ENCODE data around the gene CFAP99.
A peak's percentile ranks its signal among the peaks of the same experiment; 100 is the strongest.

Gene CFAP99

GRCh38 chr4:2433609-2434350 is 15.0 kb downstream of the CFAP99 start:
- H3K4me3 ChIP-seq = no peak overlapping the region
- no peak for DNase-seq (ENCODE audit: low read depth, low spot score)
- H3K9ac ChIP-seq (ENCODE audit: insufficient read length) = no peak overlapping the region
- TF ChIP-seq EZH2 (IDR thresholded peaks at IDR 0.05) = no peak
- no peaks in the 10 kb centered on the region for H3K36me3 ChIP-seq (ENCODE audit: insufficient read depth, low read length)
- H3K27ac ChIP-seq = no peak overlapping the region
- H3K9me3 ChIP-seq (ENCODE audit: low read depth, low read length) = no peaks in the 10 kb centered on the region

GRCh38 chr4:2434420-2434819 is 15.7 kb downstream of the CFAP99 start:
- TF ChIP-seq FOXP2 (optimal IDR thresholded peaks at IDR 0.05; ENCODE audit: control extremely low read depth, extremely low read length, insufficient read depth) (no peak), EZH2 (IDR thresholded peaks at IDR 0.05) (no peak), POLR2AphosphoS5 (IDR thresholded peaks at IDR 0.05; ENCODE audit: borderline replicate concordance, low read depth, low read length) (no peak)
- Histone ChIP-seq H3K36me3 (ENCODE audit: insufficient read depth, low read length) (no peaks in the 10 kb centered on the region), H3K27ac (no peak overlapping the region), H3K4me3 (no peak overlapping the region), H3K9ac (ENCODE audit: insufficient read length) (no peak overlapping the region), H3K9me3 (ENCODE audit: low read depth, low read length) (no peaks in the 10 kb centered on the region)
- no peak for DNase-seq (ENCODE audit: low read depth, low spot score)

GRCh38 chr4:2436301-2436700 is 17.5 kb downstream of the CFAP99 start:
- no peak overlapping the region for H3K27ac ChIP-seq

GRCh38 chr4:2436761-2437474 is 18.2 kb downstream of the CFAP99 start:
- no peaks in the 10 kb centered on the region for H3K36me3 ChIP-seq (ENCODE audit: insufficient read depth, low read length)
- no peak overlapping the region for H3K27ac ChIP-seq
- H3K9me3 ChIP-seq (ENCODE audit: low read depth, low read length) = no peaks in the 10 kb centered on the region
- no peak for TF ChIP-seq FOXP2 (optimal IDR thresholded peaks at IDR 0.05; ENCODE audit: control extremely low read depth, extremely low read length, insufficient read depth)
- no peak for TF ChIP-seq EZH2 (IDR thresholded peaks at IDR 0.05)
- TF ChIP-seq POLR2AphosphoS5 (IDR thresholded peaks at IDR 0.05; ENCODE audit: borderline replicate concordance, low read depth, low read length) = no peak
- H3K9ac ChIP-seq (ENCODE audit: insufficient read length) = no peak overlapping the region
- DNase-seq (ENCODE audit: low read depth, low spot score) = no peak
- no peak overlapping the region for H3K4me3 ChIP-seq

More at GRCh38 chr4:2436301-2436700, 17.5 kb downstream of the CFAP99 start:
- no peaks in the 10 kb centered on the region for H3K9me3 ChIP-seq (ENCODE audit: low read depth, low read length)
- H3K4me3 ChIP-seq = no peak overlapping the region
- H3K36me3 ChIP-seq (ENCODE audit: insufficient read depth, low read length) = no peaks in the 10 kb centered on the region
- no peak overlapping the region for H3K9ac ChIP-seq (ENCODE audit: insufficient read length)
- TF ChIP-seq FOXP2 (optimal IDR thresholded peaks at IDR 0.05; ENCODE audit: control extremely low read depth, extremely low read length, insufficient read depth) = no peak
- TF ChIP-seq POLR2AphosphoS5 (IDR thresholded peaks at IDR 0.05; ENCODE audit: borderline replicate concordance, low read depth, low read length) = no peak
- TF ChIP-seq EZH2 (IDR thresholded peaks at IDR 0.05) = no peak
- DNase-seq (ENCODE audit: low read depth, low spot score) = no peak

- no peaks in the 10 kb centered on the region for H3K36me3 ChIP-seq (ENCODE audit: insufficient read depth, low read length)
- TF ChIP-seq FOXP2 (optimal IDR thresholded peaks at IDR 0.05; ENCODE audit: control extremely low read depth, extremely low read length, insufficient read depth) (no peak), EZH2 (IDR thresholded peaks at IDR 0.05) (no peak), POLR2AphosphoS5 (IDR thresholded peaks at IDR 0.05; ENCODE audit: borderline replicate concordance, low read depth, low read length) (no peak)
- DNase-seq (ENCODE audit: low read depth, low spot score) = no peak
- no peak overlapping the region for H3K4me3 ChIP-seq
- no peaks in the 10 kb centered on the region for H3K9me3 ChIP-seq (ENCODE audit: low read depth, low read length)
- no peak overlapping the region for H3K27ac ChIP-seq
- no peak overlapping the region for H3K9ac ChIP-seq (ENCODE audit: insufficient read length)
Measured at GRCh38 chr4:2437475-2438215, 18.9 kb downstream of the CFAP99 start.

GRCh38 chr4:2438822-2439718 is 20.3 kb downstream of the CFAP99 start:
- no peaks in the 10 kb centered on the region for H3K36me3 ChIP-seq (ENCODE audit: insufficient read depth, low read length)
- H3K9ac ChIP-seq (ENCODE audit: insufficient read length) = no peak overlapping the region
- no peak overlapping the region for H3K4me3 ChIP-seq

GRCh38 chr4:2441393-2442174 is 22.8 kb downstream of the CFAP99 start:
- H3K4me3 ChIP-seq = no peak overlapping the region
- DNase-seq (ENCODE audit: low read depth, low spot score) = peak; percentile 16

More at GRCh38 chr4:2438822-2439718, 20.3 kb downstream of the CFAP99 start:
- no peak for DNase-seq (ENCODE audit: low read depth, low spot score)
- Histone ChIP-seq H3K9me3 (ENCODE audit: low read depth, low read length) (no peaks in the 10 kb centered on the region), H3K27ac (no peak overlapping the region)
- TF ChIP-seq FOXP2 (optimal IDR thresholded peaks at IDR 0.05; ENCODE audit: control extremely low read depth, extremely low read length, insufficient read depth) = no peak
- no peak for TF ChIP-seq POLR2AphosphoS5 (IDR thresholded peaks at IDR 0.05; ENCODE audit: borderline replicate concordance, low read depth, low read length)
- no peak for TF ChIP-seq EZH2 (IDR thresholded peaks at IDR 0.05)

More at GRCh38 chr4:2441393-2442174, 22.8 kb downstream of the CFAP99 start:
- H3K27ac ChIP-seq = no peak overlapping the region
- no peak overlapping the region for H3K9ac ChIP-seq (ENCODE audit: insufficient read length)
- H3K36me3 ChIP-seq (ENCODE audit: insufficient read depth, low read length) = no peaks in the 10 kb centered on the region
- TF ChIP-seq FOXP2 (optimal IDR thresholded peaks at IDR 0.05; ENCODE audit: control extremely low read depth, extremely low read length, insufficient read depth) (no peak), EZH2 (IDR thresholded peaks at IDR 0.05) (no peak), POLR2AphosphoS5 (IDR thresholded peaks at IDR 0.05; ENCODE audit: borderline replicate concordance, low read depth, low read length) (no peak)
- H3K9me3 ChIP-seq (ENCODE audit: low read depth, low read length) = no peaks in the 10 kb centered on the region
